ENCODE results near the gene TMEM252.

TMEM252 gene, protein sequence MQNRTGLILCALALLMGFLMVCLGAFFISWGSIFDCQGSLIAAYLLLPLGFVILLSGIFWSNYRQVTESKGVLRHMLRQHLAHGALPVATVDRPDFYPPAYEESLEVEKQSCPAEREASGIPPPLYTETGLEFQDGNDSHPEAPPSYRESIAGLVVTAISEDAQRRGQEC

DNA sequence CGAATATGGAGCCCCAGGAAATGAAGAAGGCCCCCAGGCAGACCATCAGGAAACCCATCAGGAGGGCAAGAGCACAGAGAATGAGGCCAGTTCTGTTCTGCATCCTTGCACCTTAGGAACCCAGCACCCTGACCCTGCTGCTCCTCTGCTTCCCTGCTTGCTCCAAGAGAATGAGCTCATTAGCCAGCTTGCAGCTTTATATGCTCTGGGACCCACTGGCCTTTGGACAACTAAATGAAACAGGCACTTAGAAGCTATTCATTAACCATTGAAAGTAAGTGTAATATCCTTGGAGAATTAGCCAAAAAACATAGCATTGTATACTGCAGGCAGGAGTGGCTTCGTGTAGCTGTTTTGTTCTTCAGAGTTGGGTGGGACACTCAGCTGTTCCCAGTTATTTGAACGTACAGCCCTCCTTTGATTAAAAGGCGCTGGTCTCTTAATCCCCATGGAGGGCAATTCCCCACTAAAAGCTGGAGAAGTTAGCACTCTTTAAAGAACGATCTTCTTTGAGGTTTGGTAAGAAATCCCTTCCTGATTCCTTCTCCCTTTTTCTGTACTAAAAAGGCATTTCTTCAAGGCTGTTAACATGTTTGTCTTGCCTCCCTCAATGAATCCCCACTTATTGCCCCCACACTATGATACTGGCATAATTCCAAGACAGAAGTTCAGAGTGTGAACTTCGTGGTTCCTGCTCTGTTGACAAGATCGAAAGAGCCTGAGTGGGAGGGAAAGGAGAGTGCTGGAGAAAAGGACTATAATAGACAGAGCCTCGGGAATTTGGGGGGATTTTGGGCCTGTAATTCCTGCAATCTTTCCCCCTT lies at the start of gene TMEM252:
Gene TMEM252 (minus strand): TSS at position 172 of the 824 bp plus-strand sequence. CDS start 69 bp downstream, at position 103.
- DNase-seq (ENCODE audit: low read depth, low spot score): no peak

DNA sequence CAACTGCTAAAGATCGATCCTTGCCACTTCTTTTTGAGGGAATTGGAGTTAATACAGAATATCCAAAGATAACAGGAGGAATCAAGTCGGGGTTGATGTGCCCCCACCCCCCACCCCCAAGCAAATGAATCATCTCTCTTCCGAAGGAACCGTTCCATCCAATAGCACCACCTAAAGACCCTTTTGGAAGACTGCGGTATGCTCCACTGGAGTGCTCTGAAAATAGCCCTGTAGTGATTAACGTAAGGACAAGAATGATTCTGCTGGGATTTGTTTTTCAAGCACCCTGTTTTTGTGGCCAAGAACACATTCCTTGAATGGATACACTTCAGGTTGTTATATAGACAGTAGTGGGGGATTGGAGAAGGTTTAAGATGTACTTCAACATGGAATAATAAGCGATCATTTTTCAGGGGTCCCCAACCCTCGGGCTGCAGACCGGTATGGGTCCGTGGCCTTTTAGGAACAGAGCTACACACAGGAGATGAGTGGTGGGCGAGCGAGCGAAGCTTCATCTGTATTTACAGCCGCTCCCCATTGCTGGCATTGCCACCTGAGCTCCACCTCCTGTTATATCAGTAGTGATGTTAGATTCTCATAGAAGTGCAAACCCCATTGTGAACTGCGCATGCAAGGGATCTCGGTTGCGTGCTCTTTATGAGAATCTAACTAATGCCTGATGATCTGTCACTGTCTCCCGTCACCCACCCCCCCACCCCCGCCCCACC lies 44.5 kb upstream of the TMEM252 start:
- no peak for DNase-seq (ENCODE audit: low read depth, low spot score)

DNA sequence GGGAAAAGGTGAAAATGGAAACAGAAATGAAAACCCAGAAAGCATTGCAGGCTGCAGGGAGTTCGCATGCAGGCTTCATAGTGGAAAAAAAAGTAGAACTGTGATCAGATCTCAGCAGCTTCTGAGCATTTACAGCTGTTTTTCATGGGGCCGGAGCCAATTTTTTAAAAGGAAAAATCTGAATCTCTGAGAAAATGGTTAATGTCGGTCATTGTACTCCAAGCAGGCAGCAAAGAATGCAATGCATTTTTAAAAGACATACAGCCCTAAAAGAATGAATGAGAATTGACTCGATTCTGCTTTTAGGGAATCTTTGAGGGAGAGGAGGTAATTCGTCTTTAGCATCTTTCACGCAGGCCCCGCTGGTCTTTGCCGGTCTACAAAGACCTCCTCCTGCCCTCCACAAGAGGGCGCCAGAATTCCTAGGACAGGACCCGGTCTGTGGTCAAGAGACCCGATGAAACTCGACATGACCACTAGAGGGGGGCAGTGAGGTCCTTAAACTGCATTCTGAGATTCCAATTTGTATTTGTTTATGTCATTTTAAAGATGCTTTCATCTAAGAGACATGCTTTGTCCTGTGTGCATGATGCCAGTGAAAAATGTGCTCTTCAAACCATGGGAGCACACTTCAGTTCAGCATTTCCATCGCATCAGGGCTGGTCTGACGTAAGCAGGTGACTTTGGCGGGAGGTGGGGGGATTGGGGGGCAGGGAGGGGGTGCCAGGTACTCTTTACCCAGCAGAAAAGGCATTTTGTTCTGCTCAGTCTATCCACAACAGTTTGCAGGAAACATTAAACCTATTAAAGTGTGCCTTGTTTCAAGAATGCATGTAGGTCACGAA lies 43.7 kb upstream of the TMEM252 start:
- peak; percentile 81 for DNase-seq (ENCODE audit: low read depth, low spot score)

DNA sequence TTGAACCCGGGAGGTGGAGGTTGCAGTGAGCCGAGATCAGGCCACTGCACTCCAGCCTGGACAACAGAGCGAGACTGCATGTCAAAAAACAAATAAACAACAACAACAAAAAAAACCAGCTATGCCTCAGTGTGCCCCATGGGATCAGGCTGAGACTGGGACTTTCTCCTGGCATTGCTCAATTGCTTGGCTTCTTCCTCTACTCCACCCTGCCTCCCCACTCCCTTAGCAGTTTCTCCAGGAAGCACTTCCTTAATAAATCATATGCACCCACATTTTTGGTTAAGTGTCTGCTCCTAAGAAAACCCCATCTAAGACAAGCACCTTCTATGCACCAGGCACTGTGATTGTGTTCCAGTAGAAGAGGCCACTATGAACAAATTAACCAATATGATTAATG lies 41.0 kb upstream of the TMEM252 start:
- no peak for DNase-seq (ENCODE audit: low read depth, low spot score)

DNA sequence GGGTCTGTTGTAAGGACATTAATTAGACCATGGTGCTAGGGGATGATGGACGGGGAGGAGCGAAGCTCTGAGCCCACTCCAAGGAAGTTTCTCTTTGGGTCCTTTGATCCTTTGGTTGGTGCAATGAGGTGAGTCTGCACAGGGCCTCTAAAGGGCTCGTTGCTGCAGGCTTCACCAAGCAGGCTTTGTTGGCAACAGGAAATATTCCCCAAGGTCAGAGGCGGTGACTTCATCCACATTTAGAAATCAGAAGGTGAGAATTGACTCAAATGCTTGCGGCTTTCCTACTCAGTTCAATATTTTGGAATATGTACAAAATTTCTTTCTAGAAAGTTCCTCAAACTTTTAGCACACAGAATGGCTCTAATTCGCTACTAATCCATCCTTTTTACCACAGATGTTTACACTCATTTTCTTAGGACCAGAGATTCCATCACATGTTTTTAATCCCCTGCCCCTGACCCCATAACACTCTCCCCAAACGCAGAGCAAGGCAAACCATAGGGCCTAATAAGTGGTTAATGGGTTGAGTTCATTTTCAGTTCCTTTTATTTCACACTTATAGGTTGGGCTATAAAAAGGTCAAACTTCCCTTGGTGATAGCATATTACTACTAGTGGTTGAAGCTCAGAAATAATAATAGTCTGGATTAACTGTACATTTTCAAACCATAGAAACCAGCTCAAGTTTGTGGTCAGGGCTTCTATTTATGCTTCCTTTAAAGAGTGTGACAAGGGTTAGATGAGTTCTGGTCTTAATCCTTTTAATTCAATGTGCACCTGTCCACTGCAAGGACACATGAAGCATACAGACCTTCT lies 37.3 kb upstream of the TMEM252 start:
- no peak for DNase-seq (ENCODE audit: low read depth, low spot score)

DNA sequence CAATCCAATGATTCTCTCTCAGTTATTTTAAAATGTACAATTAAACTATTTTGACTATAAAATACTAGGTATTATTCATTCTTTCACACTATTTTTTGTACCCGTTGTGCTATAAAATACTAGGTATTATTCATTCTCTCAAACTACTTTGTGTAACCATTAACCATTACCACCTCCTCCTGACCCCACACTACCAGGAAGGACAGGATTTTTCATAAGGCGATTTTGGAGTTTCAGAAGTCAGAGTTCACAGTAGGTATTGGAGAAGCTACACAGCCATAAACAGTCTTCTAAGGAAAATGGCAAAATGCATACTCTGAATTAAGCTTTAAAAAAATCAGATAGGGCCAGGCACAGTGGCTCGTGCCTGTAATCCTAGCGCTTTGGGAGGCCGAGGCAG lies 35.1 kb upstream of the TMEM252 start:
- no peak for DNase-seq (ENCODE audit: low read depth, low spot score)

DNA sequence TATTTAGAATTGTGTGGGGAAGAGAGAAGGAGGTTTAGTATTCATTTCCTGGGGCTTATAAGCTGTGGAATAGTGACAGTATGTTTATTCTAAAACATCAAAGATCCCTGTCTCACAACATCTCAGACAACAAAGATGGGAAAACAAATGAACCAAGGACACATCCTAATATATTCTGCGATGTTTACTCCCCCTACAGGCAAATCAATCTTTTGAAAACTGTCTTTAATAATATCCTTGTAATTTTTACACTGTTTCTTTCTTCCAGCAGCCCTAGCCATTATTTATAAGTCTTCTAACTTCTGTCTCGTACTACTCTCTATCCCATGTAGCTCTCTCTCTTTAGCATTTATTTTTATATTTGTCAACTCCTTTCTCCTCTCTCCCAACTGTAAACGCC lies 33.5 kb upstream of the TMEM252 start:
- DNase-seq (ENCODE audit: low read depth, low spot score): no peak

DNA sequence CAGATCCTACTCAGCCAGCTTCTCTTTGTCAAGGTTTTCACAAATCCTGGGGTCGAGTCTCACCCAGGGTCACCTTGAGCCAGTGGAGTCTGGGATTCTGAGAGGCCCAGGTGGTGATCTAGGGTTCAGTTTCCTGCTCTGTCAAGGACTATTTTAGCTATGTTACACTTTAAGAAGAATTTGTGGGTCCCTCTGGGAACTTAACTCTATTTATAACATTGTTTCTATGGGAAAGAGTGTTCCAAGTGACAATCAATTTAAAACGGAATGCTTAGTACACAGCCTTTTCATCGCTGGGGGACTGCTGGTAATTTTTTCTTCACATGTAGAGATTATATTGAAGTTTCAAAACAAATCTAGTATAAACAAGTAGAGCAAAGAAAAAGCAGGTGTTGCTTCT lies 26.9 kb upstream of the TMEM252 start:
- no peak for DNase-seq (ENCODE audit: low read depth, low spot score)

DNA sequence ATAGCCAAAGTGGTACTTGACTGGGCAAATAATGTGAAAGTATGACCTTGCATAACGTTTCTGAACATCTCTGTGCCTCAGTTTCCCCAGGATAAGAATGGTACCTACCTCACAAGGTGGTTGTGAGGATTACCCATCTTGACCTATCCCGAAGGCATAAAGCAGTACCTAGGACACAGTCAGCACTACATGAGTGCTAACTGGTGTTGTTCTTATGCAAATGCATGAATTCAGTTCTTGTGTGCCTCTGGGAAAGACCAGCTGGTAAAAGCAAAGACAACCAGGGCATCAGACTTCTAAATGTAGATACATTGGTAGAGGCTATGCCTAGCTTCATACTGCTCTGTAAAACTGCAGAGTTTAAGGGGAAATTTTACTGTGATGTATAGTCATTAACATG lies 21.8 kb upstream of the TMEM252 start:
- DNase-seq (ENCODE audit: low read depth, low spot score): no peak

DNA sequence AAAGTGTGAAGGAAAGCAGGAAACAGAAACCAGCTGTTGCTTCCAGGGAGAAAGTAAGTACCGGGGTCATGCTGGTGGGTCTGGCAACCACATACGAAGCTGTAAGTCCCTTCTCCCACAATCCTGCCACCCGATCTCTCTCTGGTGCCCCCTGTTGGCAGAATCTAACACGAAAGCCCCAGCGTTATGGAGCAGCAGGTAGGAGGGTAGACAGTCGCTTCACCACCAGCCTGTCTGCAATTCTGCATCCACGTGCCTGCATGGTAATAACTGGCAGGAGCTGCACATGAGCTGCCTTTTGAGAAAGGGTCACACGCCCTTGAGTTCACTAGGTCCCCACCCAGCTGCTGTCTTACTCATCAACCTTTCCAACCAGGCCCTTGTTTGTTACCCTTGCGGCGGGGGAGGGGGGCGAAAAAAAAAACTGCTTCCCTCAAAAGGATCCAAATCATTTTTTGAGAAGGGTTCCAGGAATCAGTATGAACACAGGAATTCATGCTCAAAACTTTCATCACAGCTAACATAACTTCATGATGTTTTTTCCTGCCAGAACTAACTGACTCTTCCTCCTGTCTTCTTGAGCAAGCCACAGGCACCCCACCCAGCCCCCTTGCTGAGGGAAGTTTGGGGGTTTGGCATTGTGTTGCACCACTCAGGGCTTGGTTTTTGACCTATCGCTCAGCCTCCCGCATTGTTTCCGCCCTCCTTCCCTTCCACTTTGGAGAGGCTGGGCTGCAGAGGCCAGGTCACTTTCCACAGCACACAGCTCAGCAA lies 19.6 kb upstream of the TMEM252 start:
- peak; percentile 49 for DNase-seq (ENCODE audit: low read depth, low spot score)

DNA sequence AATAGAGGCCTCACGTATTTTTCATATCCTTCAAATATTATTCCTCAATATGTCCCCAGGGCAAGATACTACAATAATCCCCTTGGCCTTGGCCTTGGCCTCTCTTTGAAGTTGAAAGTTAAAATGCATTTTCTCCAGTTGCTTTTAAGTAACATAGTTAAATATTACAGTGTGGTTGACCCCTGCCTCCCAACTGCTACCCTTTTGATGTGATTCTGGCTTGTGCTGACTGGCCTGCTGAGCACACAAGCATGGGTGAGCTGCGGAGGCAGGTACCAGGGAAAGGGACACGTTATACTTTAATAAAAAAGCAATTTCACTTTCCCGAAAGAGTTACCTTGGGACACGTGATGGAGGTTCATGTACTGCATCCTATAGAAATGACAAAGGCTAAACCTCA lies 17.9 kb upstream of the TMEM252 start:
- DNase-seq (ENCODE audit: low read depth, low spot score): no peak

DNA sequence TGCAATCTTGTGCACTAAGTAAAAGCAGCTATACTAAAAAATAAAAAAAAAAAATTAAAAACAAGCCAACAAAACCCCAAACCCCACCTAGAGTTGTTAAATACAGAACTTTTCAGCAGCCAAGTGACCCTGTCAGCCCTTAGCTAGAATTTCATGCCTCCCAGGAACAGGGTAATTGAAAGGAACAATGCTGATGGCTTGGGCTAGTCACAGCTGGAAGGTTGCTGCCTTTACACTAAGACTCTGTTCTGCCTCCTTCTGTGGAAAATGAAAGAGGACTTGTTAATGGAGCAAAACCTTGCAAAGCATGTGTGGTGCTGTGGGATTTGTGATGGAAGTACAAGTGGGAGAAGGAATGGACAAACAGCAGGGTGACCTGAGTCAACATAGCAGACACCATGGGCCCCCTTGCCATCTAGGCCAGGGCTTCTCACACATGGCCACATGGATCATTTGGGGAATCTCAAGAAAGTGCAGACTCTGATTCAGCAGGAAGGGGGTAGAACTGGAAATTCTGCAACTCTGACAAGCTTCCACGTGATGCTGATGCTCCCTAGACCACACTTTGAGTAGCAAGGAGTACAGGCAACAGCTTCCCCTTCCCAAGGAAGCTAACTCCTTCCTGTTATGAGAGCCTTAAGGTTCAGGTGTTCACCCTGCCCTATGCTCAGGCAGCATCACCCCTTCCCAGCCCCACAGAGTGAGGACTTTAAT lies 14.9 kb upstream of the TMEM252 start:
- DNase-seq (ENCODE audit: low read depth, low spot score): no peak

DNA sequence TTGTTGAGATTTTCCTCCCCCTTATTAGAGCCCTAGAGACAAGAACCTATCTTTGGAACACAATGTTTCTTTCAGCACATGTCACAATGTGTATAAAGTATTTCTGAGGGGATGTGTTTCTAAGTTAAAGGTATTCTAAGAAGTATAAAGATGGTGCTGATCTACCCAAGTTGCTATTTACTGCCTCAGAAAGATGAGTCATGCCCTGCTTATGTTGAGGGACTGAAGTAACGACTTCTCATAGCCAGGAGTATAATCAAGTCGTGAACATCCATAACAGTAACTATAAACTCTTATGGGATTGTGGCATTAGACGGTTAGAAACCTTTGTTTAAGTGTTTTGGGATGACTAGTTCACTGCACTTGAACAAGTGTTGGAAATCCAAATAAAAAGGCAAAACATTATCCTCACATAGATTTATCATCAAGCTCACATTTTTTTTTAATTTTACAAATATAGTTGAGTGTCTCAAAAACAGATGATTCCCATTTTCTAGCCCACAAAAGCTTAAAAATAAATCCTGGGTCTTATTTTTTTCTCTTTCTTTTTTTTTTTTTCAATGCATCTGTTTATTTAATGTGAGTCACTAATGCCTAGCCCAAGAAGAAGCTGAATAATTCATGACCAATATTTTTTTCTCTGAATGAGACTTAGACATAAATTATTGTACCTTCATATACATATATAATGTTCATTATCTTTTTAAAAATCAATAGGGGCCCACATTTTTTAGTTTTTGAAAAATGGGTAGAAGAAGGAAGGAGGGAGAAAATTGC lies 12.2 kb upstream of the TMEM252 start:
- DNase-seq (ENCODE audit: low read depth, low spot score): peak; percentile 26

DNA sequence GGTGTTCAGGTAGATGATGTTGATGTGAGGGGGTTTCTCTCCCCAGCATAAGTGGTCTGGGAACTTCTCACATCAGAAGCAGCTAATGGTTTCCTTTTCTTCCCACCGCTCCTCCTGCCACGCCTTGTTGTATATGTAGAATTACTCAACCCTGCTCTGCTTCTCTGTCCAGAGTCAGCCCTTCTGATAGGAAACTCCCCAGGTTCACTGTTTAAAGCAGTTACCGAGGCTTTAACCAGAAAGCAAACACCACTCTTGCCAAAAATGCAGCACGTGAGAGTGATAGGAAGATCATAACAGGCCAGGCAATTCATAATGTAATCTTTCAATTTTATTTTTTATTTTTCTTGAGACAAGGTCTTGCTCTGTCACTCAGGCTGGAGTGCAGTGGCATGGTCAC lies 10.5 kb upstream of the TMEM252 start:
- DNase-seq (ENCODE audit: low read depth, low spot score): no peak

DNA sequence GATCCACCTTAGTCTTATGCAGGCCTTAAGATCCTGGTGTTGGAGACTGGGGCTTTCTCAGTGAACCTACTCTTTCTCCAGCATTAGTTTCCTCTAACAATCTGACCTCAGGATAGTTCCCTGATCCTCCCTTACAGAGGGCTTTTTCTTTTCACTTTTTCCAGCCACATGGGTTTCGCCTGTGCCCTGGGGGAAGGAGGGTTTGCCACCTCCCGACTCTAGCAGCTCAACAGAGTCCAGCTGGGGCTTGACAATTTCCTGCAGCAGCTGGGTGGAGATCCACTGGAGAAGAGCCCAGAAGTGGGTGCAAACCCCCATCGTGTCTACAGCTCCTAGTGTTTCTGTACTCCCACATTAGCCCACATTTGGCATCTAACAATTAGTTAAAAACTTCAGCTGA lies 7.6 kb upstream of the TMEM252 start:
- DNase-seq (ENCODE audit: low read depth, low spot score): no peak

DNA sequence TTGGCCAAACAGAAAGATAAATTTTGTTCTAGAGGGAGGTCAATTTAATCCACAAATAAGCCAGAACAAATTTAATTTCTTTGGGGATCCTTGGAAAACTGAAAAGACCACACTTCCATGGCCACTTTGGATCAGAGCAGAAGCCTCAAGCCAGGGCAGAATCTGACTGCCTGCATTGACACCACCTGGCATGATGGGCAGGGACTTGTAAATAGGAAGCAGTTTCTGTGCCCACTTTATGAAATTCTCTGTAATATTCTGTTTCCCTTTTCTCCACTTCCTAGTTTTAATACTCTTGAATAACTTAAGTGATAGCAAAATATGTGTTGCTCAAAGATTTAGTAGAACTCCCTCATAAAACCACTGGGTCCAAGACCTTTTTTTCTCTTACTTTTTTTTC lies 6.7 kb upstream of the TMEM252 start:
- DNase-seq (ENCODE audit: low read depth, low spot score): no peak

DNA sequence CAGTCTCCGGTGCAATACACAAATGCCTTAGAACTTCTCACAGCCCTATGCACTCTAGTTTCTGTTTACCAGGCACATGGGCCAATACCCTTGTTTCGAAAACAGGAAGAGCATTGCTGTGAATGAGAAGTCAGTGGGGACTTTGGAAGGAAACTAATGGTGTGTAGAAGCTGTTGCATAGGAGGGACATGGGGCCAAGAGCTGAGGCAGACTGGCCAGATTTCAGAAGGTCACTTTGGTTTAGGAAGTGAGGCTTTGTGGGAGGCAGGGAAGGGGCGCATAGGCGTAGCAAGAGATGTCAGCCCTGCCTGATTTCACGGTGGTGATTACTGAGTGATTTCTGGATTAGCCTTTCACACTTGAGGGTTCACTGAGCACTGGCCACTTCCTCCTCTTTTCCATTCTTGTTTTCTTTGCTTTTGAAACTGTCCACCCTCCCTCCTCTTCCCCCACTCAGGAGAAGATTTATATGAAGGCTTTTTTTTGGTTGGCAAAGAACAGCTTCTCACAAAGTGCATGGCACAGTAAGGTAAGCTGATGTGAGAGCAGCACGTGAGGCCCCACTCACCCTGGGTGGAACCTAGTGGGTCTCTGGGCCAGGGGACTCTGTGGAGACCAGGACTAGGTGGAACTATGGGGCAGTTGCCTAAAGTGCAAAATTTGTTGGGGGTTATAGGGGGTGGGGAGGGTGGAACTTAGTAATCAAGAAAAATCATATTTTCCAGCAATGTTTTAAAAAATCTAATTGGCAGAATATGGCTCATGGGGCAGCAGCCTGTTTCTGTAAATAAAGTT lies 6.1 kb upstream of the TMEM252 start:
- DNase-seq (ENCODE audit: low read depth, low spot score): no peak

Measured in smooth muscle cell of the brain vasculature (primary cell).